Stimulated activated CD4-positive, alpha-beta T cell treated with anti-CD3 and anti-CD28 coated beads, Interleukin-1b, Interleukin-23, amount 100 ng/mL, for 4 hours (primary cell): ENCODE results near the gene RNU1-3.
"Not testable (repeated sequence)": the region's sequence is repeated elsewhere in the genome, so short reads cannot be mapped to it uniquely, and the experiment has no call there.

Source experiments
- DNase-seq, 2 donors: peaks; one replicate each; pipeline ENCODE4 v3.0.0-alpha.2; 2020; ENCODE audit warnings: low read depth in 2 of 2

Gene RNU1-3

GRCh38 chr1:16619803-16620501 lies 46.8 kb downstream of the RNU1-3 start:
- not testable (repeated sequence) for DNase-seq

- DNase-seq: no peak
Measured at GRCh38 chr1:16618719-16619118, 48.0 kb downstream of the RNU1-3 start.

GRCh38 chr1:16617778-16618580 lies 48.8 kb downstream of the RNU1-3 start:
- DNase-seq: no peak

- DNase-seq: no peak
Measured at GRCh38 chr1:16617114-16617631, 49.6 kb downstream of the RNU1-3 start.
